ENCODE measurements around the gene NFKB2.
A peak's percentile ranks its signal among the peaks of the same experiment; 100 is the strongest.

NFKB2 gene

GRCh38 chr10:102395400-102396316, at the start of gene NFKB2:
Gene NFKB2 (plus strand): TSS chr10:102395705. CDS start chr10:102395960, 255 bp downstream.
- peak in 1 of 2 experiments; percentile 33 for DNase-seq

- no peak for DNase-seq
Observed at GRCh38 chr10:102347236-102347828, 48.2 kb upstream of the NFKB2 start.

GRCh38 chr10:102352066-102352715, 43.3 kb upstream of the NFKB2 start:
- DNase-seq: peak; percentile 1 to 3

- no peak for DNase-seq
Observed at GRCh38 chr10:102354451-102354850, 41.1 kb upstream of the NFKB2 start.

GRCh38 chr10:102358712-102359382, 36.7 kb upstream of the NFKB2 start:
- DNase-seq: no peak

GRCh38 chr10:102367441-102367840, 28.1 kb upstream of the NFKB2 start:
- no peak for DNase-seq

- DNase-seq: no peak
Observed at GRCh38 chr10:102368077-102368476, 27.4 kb upstream of the NFKB2 start.

- DNase-seq: no peak
Observed at GRCh38 chr10:102371295-102371694, 24.2 kb upstream of the NFKB2 start.

- DNase-seq: no peak
Observed at GRCh38 chr10:102375250-102375649, 20.3 kb upstream of the NFKB2 start.

GRCh38 chr10:102375867-102376266, 19.6 kb upstream of the NFKB2 start:
- DNase-seq: no peak

- no peak for DNase-seq
Observed at GRCh38 chr10:102376901-102377300, 18.6 kb upstream of the NFKB2 start.

- no peak for DNase-seq
Observed at GRCh38 chr10:102379383-102379782, 16.1 kb upstream of the NFKB2 start.

- no peak for DNase-seq
Observed at GRCh38 chr10:102381983-102382382, 13.5 kb upstream of the NFKB2 start.

- DNase-seq: no peak
Observed at GRCh38 chr10:102382871-102383270, 12.6 kb upstream of the NFKB2 start.

GRCh38 chr10:102384053-102384452, 11.5 kb upstream of the NFKB2 start:
- no peak for DNase-seq

- no peak for DNase-seq
Observed at GRCh38 chr10:102384606-102385429, 10.7 kb upstream of the NFKB2 start.

- DNase-seq: no peak
Observed at GRCh38 chr10:102389894-102390293, 5.6 kb upstream of the NFKB2 start.

- no peak for DNase-seq
Observed at GRCh38 chr10:102392306-102392705, 3.2 kb upstream of the NFKB2 start.

GRCh38 chr10:102393411-102394078, 2.0 kb upstream of the NFKB2 start:
- peak in 1 of 2 experiments; percentile 3 for DNase-seq

GRCh38 chr10:102394079-102394800, 1.3 kb upstream of the NFKB2 start:
- peak in 1 of 2 experiments; percentile 42 for DNase-seq
